LNCaP clone FGC (cell line): ENCODE measurements around the gene YWHAH.

ENCODE experiments used
- DNase-seq: peaks from one replicate; pipeline ENCODE4 v3.0.0-alpha.2; 2011; ENCODE audit warnings: low read depth
- H3K4me3 ChIP-seq: 2 replicates; pipeline ENCODE4 v1.5.1; 2011; ENCODE audit warnings: mild to moderate bottlenecking, low read depth, low read length, control low read depth
- TF ChIP-seq, protein P1 (sequence below): IDR thresholded peaks from 2 replicates; pipeline ENCODE4 v1.5.1; 2012; ENCODE audit warnings: mild to moderate bottlenecking; ENCODE audit not compliant: control insufficient read depth, insufficient read depth; ENCODE audit errors: extremely low read depth

YWHAH gene

GRCh38 chr22:31921106-31921505 lies 23.2 kb upstream of the YWHAH start:
- H3K4me3 ChIP-seq = no peak overlapping the region
- TF ChIP-seq, protein P1, sequence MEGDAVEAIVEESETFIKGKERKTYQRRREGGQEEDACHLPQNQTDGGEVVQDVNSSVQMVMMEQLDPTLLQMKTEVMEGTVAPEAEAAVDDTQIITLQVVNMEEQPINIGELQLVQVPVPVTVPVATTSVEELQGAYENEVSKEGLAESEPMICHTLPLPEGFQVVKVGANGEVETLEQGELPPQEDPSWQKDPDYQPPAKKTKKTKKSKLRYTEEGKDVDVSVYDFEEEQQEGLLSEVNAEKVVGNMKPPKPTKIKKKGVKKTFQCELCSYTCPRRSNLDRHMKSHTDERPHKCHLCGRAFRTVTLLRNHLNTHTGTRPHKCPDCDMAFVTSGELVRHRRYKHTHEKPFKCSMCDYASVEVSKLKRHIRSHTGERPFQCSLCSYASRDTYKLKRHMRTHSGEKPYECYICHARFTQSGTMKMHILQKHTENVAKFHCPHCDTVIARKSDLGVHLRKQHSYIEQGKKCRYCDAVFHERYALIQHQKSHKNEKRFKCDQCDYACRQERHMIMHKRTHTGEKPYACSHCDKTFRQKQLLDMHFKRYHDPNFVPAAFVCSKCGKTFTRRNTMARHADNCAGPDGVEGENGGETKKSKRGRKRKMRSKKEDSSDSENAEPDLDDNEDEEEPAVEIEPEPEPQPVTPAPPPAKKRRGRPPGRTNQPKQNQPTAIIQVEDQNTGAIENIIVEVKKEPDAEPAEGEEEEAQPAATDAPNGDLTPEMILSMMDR = no peak
- no peak for DNase-seq

DNA sequence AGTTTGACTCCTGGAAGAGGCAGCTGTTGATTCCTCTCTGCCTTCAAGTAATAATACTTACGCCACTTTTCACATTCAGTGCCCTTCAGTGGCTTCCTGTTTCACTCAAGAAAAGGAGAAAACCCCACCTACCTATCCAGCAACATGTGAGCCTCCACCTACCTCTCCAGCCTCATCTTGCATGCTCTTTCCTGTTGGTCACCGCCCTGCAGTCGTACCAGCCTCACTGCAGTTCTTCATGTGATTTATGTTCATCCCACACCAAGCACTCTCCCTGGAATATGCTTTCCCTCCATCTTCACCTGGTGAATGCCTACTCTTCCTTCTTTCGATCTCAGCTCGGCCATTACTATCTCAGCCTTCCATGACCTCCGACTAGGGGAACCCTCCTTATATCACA lies 21.8 kb upstream of the YWHAH start:
- TF ChIP-seq, protein P1 = no peak
- DNase-seq = no peak
- H3K4me3 ChIP-seq = no peak overlapping the region

GRCh38 chr22:31923136-31923535 lies 21.2 kb upstream of the YWHAH start:
- H3K4me3 ChIP-seq = no peak overlapping the region
- TF ChIP-seq, protein P1 = no peak
- DNase-seq = no peak

DNA sequence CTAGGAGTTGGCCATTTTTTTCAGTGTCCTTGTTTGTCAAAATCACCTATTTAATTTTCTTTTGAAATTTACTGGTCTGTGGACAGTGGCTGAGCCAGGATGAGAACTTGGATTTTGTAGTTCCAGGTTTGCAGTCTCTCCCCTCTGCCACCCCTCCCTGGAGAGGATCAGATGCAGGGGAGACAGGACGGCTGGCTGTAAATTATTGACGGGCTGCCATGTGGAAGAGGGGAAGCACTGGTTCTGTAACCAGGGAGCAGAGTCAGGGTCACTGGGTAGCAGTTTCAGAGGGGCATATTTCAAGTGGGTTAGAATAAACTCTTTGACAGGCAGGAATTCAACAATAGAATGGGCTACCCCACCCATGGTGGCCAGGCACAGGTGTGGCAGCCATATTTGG lies 20.6 kb upstream of the YWHAH start:
- TF ChIP-seq, protein P1 = no peak
- no peak for DNase-seq
- H3K4me3 ChIP-seq = no peak overlapping the region

- no peak overlapping the region for H3K4me3 ChIP-seq
- DNase-seq = no peak
- TF ChIP-seq, protein P1 = no peak
These were observed 19.3 kb upstream of the YWHAH start for GRCh38 chr22:31925056-31925455.

DNA sequence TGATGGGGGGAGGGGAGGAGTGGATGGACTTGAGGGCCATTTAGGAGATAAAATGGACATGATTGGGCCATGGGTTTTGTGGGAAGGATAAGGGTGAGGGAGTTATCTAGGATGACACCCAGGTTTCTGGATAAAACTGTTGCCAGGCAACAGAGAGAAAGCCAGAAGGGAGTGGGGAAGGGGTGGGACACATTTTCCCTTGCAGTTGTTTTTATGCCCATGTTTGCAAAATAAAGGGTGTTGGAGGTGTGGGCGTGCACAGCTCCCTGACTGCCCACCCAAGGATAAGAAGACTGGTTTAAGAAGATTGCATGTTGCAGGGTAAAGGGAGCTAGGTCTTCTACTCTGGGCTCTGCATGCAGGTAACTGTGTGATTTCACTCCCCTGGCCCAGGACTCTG lies 18.3 kb upstream of the YWHAH start:
- DNase-seq = no peak
- H3K4me3 ChIP-seq = no peak overlapping the region
- TF ChIP-seq, protein P1 = no peak

GRCh38 chr22:31926969-31927368 lies 17.4 kb upstream of the YWHAH start:
- no peak for DNase-seq
- no peak overlapping the region for H3K4me3 ChIP-seq
- TF ChIP-seq, protein P1 = no peak
